HEK293 (cell line): ENCODE results near the gene KRTAP23-1.

Experiments
- ZBTB20 ChIP-seq: fragments of 450-650 bp; formaldehyde crosslinking; IDR thresholded peaks from 2 replicates; pipeline ENCODE4 v1.5.1; 2016; ENCODE audit warnings: missing biosample characterization, missing genetic modification characterization
- ZNF114 ChIP-seq: fragments of 450-650 bp; formaldehyde crosslinking; IDR thresholded peaks from 2 replicates; pipeline ENCODE4 v1.5.0; 2017; ENCODE audit warnings: missing biosample characterization, missing genetic modification characterization
- ZNF174 ChIP-seq: fragments of 450-650 bp; formaldehyde crosslinking; IDR thresholded peaks from 2 replicates; pipeline ENCODE4 v1.5.0; 2017; ENCODE audit warnings: missing biosample characterization, mild to moderate bottlenecking, missing genetic modification characterization
- ZNF239 ChIP-seq: fragments of 450-650 bp; formaldehyde crosslinking; IDR thresholded peaks from 2 replicates; pipeline ENCODE4 v1.5.1; 2016; ENCODE audit warnings: missing biosample characterization, missing genetic modification characterization
- ZNF274 ChIP-seq, 2 experiments: fragments of 200-500 bp in 1 of 2; fragments of 450-650 bp in 1 of 2; sonication (Bioruptor generic) in 1 of 2; formaldehyde crosslinking in 1 of 2; IDR thresholded peaks; 2 replicates each; pipeline versions ENCODE4 v1.5.1 to v1.6.1; 2014 to 2016; ENCODE audit warnings: borderline replicate concordance in 1 of 2, inconsistent platforms in 1 of 2, low read length in 1 of 2, missing biosample characterization in 1 of 2, missing genetic modification characterization in 1 of 2
- ZNF530 ChIP-seq: fragments of 450-650 bp; formaldehyde crosslinking; IDR thresholded peaks from 2 replicates; pipeline ENCODE4 v1.5.1; 2016; ENCODE audit warnings: low read depth, missing biosample characterization, missing genetic modification characterization
- TF ChIP-seq, protein P1 (sequence below): fragments of 450-650 bp; formaldehyde crosslinking; IDR thresholded peaks from 2 replicates; pipeline ENCODE4 v1.5.1; 2017; ENCODE audit warnings: missing biosample characterization, missing genetic modification characterization
- TF ChIP-seq, protein P2 (sequence below): fragments of 450-650 bp; formaldehyde crosslinking; IDR thresholded peaks from 2 replicates; pipeline ENCODE4 v1.5.1; 2016; ENCODE audit warnings: missing biosample characterization, missing genetic modification characterization
- TF ChIP-seq, protein P3 (sequence below): fragments of 450-650 bp; formaldehyde crosslinking; IDR thresholded peaks from 2 replicates; pipeline ENCODE4 v1.5.1; 2016; ENCODE audit warnings: missing biosample characterization, missing genetic modification characterization
- TF ChIP-seq, protein P4 (sequence below): fragments of 450-650 bp; formaldehyde crosslinking; IDR thresholded peaks from 2 replicates; pipeline ENCODE4 v1.5.1; 2016; ENCODE audit warnings: missing biosample characterization, missing genetic modification characterization
- TF ChIP-seq, protein P5 (sequence below): fragments of 450-650 bp; formaldehyde crosslinking; IDR thresholded peaks from 2 replicates; pipeline ENCODE4 v1.5.1; 2016; ENCODE audit warnings: missing biosample characterization, missing genetic modification characterization
- TF ChIP-seq, protein P6 (sequence below): fragments of 450-650 bp; formaldehyde crosslinking; conservative IDR thresholded peaks from 2 replicates; pipeline ENCODE4 v1.5.1; 2016; ENCODE audit warnings: low read depth, missing biosample characterization, missing genetic modification characterization

DNA sequence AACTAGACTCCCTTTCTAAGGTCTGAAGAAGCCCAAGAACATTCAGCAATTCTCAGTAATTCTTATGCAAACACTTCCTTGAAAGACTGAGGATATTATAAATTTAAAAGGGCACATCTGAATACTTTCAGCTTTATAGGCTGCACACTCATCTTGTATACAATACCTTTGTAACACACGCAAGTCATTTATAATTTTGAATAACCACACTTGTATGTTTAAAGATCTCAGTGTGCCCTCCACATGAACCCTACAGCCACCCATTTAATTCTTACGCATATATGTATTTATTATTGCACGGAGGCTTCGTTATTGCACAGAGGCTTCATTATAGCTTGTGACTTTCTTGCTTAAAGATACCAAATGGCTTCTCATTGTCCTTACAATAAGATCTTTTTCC, 9.7 kb downstream of the KRTAP23-1 start:
- TF ChIP-seq, protein P1, sequence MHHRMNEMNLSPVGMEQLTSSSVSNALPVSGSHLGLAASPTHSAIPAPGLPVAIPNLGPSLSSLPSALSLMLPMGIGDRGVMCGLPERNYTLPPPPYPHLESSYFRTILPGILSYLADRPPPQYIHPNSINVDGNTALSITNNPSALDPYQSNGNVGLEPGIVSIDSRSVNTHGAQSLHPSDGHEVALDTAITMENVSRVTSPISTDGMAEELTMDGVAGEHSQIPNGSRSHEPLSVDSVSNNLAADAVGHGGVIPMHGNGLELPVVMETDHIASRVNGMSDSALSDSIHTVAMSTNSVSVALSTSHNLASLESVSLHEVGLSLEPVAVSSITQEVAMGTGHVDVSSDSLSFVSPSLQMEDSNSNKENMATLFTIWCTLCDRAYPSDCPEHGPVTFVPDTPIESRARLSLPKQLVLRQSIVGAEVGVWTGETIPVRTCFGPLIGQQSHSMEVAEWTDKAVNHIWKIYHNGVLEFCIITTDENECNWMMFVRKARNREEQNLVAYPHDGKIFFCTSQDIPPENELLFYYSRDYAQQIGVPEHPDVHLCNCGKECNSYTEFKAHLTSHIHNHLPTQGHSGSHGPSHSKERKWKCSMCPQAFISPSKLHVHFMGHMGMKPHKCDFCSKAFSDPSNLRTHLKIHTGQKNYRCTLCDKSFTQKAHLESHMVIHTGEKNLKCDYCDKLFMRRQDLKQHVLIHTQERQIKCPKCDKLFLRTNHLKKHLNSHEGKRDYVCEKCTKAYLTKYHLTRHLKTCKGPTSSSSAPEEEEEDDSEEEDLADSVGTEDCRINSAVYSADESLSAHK (tag by site-specific recombination), result no peak
- TF ChIP-seq, protein P2, sequence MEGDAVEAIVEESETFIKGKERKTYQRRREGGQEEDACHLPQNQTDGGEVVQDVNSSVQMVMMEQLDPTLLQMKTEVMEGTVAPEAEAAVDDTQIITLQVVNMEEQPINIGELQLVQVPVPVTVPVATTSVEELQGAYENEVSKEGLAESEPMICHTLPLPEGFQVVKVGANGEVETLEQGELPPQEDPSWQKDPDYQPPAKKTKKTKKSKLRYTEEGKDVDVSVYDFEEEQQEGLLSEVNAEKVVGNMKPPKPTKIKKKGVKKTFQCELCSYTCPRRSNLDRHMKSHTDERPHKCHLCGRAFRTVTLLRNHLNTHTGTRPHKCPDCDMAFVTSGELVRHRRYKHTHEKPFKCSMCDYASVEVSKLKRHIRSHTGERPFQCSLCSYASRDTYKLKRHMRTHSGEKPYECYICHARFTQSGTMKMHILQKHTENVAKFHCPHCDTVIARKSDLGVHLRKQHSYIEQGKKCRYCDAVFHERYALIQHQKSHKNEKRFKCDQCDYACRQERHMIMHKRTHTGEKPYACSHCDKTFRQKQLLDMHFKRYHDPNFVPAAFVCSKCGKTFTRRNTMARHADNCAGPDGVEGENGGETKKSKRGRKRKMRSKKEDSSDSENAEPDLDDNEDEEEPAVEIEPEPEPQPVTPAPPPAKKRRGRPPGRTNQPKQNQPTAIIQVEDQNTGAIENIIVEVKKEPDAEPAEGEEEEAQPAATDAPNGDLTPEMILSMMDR (tag by site-specific recombination), result no peak
- TF ChIP-seq, protein P3, sequence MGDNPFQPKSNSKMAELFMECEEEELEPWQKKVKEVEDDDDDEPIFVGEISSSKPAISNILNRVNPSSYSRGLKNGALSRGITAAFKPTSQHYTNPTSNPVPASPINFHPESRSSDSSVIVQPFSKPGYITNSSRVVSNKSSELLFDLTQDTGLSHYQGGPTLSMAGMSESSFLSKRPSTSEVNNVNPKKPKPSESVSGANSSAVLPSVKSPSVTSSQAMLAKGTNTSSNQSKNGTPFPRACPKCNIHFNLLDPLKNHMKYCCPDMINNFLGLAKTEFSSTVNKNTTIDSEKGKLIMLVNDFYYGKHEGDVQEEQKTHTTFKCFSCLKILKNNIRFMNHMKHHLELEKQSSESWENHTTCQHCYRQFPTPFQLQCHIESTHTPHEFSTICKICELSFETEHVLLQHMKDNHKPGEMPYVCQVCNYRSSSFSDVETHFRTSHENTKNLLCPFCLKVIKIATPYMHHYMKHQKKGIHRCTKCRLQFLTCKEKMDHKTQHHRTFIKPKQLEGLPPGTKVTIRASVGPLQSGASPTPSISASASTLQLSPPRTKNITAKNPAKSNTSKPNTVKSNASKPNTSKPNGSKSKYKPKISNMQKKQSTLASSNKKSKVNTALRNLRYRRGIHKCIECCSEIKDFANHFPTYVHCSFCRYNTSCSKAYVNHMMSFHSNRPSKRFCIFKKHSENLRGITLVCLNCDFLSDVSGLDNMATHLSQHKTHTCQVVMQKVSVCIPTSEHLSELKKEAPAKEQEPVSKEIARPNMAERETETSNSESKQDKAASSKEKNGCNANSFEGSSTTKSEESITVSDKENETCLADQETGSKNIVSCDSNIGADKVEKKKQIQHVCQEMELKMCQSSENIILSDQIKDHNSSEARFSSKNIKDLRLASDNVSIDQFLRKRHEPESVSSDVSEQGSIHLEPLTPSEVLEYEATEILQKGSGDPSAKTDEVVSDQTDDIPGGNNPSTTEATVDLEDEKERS, result no peak
- TF ChIP-seq, protein P4, sequence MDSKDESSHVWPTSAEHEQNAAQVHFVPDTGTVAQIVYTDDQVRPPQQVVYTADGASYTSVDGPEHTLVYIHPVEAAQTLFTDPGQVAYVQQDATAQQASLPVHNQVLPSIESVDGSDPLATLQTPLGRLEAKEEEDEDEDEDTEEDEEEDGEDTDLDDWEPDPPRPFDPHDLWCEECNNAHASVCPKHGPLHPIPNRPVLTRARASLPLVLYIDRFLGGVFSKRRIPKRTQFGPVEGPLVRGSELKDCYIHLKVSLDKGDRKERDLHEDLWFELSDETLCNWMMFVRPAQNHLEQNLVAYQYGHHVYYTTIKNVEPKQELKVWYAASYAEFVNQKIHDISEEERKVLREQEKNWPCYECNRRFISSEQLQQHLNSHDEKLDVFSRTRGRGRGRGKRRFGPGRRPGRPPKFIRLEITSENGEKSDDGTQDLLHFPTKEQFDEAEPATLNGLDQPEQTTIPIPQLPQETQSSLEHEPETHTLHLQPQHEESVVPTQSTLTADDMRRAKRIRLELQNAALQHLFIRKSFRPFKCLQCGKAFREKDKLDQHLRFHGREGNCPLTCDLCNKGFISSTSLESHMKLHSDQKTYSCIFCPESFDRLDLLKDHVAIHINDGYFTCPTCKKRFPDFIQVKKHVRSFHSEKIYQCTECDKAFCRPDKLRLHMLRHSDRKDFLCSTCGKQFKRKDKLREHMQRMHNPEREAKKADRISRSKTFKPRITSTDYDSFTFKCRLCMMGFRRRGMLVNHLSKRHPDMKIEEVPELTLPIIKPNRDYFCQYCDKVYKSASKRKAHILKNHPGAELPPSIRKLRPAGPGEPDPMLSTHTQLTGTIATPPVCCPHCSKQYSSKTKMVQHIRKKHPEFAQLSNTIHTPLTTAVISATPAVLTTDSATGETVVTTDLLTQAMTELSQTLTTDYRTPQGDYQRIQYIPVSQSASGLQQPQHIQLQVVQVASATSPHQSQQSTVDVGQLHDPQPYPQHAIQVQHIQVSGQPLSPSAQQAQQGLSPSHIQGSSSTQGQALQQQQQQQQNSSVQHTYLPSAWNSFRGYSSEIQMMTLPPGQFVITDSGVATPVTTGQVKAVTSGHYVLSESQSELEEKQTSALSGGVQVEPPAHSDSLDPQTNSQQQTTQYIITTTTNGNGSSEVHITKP (tag by site-specific recombination), result no peak
- no peak for TF ChIP-seq ZNF239
- TF ChIP-seq ZBTB20 (tag by site-specific recombination), result no peak
- no peak for TF ChIP-seq ZNF274 (IDR thresholded peaks at IDR 0.05; ENCODE audit: low read length)
- TF ChIP-seq ZNF274 (tag by site-specific recombination; IDR thresholded peaks at IDR 0.05; ENCODE audit: borderline replicate concordance), result no peak
- TF ChIP-seq ZNF114 (tag by site-specific recombination), result no peak
- TF ChIP-seq, protein P5, sequence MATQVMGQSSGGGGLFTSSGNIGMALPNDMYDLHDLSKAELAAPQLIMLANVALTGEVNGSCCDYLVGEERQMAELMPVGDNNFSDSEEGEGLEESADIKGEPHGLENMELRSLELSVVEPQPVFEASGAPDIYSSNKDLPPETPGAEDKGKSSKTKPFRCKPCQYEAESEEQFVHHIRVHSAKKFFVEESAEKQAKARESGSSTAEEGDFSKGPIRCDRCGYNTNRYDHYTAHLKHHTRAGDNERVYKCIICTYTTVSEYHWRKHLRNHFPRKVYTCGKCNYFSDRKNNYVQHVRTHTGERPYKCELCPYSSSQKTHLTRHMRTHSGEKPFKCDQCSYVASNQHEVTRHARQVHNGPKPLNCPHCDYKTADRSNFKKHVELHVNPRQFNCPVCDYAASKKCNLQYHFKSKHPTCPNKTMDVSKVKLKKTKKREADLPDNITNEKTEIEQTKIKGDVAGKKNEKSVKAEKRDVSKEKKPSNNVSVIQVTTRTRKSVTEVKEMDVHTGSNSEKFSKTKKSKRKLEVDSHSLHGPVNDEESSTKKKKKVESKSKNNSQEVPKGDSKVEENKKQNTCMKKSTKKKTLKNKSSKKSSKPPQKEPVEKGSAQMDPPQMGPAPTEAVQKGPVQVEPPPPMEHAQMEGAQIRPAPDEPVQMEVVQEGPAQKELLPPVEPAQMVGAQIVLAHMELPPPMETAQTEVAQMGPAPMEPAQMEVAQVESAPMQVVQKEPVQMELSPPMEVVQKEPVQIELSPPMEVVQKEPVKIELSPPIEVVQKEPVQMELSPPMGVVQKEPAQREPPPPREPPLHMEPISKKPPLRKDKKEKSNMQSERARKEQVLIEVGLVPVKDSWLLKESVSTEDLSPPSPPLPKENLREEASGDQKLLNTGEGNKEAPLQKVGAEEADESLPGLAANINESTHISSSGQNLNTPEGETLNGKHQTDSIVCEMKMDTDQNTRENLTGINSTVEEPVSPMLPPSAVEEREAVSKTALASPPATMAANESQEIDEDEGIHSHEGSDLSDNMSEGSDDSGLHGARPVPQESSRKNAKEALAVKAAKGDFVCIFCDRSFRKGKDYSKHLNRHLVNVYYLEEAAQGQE (tag by site-specific recombination), result no peak
- TF ChIP-seq, protein P6, sequence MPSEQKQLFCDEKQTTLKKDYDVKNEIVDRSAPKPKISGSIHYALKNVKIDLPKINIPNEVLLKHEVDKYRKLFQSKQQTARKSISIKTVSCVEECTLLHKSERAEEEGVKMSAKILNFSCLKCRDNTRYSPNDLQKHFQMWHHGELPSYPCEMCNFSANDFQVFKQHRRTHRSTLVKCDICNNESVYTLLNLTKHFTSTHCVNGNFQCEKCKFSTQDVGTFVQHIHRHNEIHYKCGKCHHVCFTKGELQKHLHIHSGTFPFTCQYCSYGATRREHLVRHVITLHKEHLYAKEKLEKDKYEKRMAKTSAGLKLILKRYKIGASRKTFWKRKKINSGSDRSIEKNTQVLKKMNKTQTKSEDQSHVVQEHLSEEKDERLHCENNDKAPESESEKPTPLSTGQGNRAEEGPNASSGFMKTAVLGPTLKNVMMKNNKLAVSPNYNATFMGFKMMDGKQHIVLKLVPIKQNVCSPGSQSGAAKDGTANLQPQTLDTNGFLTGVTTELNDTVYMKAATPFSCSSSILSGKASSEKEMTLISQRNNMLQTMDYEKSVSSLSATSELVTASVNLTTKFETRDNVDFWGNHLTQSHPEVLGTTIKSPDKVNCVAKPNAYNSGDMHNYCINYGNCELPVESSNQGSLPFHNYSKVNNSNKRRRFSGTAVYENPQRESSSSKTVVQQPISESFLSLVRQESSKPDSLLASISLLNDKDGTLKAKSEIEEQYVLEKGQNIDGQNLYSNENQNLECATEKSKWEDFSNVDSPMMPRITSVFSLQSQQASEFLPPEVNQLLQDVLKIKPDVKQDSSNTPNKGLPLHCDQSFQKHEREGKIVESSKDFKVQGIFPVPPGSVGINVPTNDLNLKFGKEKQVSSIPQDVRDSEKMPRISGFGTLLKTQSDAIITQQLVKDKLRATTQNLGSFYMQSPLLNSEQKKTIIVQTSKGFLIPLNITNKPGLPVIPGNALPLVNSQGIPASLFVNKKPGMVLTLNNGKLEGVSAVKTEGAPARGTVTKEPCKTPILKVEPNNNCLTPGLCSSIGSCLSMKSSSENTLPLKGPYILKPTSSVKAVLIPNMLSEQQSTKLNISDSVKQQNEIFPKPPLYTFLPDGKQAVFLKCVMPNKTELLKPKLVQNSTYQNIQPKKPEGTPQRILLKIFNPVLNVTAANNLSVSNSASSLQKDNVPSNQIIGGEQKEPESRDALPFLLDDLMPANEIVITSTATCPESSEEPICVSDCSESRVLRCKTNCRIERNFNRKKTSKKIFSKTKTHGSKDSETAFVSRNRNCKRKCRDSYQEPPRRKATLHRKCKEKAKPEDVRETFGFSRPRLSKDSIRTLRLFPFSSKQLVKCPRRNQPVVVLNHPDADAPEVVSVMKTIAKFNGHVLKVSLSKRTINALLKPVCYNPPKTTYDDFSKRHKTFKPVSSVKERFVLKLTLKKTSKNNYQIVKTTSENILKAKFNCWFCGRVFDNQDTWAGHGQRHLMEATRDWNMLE (tag by site-specific recombination), result no peak
- no peak for TF ChIP-seq ZNF174 (tag by site-specific recombination)
- no peak for TF ChIP-seq ZNF530 (tag by site-specific recombination)
